ENCODE results near the gene MOCS3.

MOCS3 gene

GRCh38 chr20:50933589-50933988 lies 25.0 kb upstream of the MOCS3 start:
- no peak overlapping the region for H3K9ac ChIP-seq (ENCODE audit: low read length)
- H3K36me3 ChIP-seq (ENCODE audit: insufficient read depth, low read length), result peaks cover 17% of the 10 kb centered on the region
- H3K27me3 ChIP-seq (ENCODE audit: control insufficient read depth in 1 of 2, insufficient read depth in 2 of 2, low read length in 2 of 2), result no peaks in the 10 kb centered on the region
- no peaks in the 10 kb centered on the region for H3K9me3 ChIP-seq (ENCODE audit: low read length)
- H3K27ac ChIP-seq (ENCODE audit: low read depth, low read length), result no peak overlapping the region
- H3K4me1 ChIP-seq (ENCODE audit: insufficient read depth, low read length), result peaks cover 15% of the 10 kb centered on the region
- no peak overlapping the region for H3K4me3 ChIP-seq (ENCODE audit: low read depth in 1 of 2, low read length in 2 of 2)

- Histone ChIP-seq H3K4me1 (ENCODE audit: insufficient read depth, low read length) (no peaks in the 10 kb centered on the region), H3K27me3 (ENCODE audit: control insufficient read depth in 1 of 2, insufficient read depth in 2 of 2, low read length in 2 of 2) (no peaks in the 10 kb centered on the region), H3K4me3 (ENCODE audit: low read depth in 1 of 2, low read length in 2 of 2) (no peak overlapping the region), H3K27ac (ENCODE audit: low read depth, low read length) (no peak overlapping the region), H3K9ac (ENCODE audit: low read length) (no peak overlapping the region), H3K9me3 (ENCODE audit: low read length) (no peaks in the 10 kb centered on the region), H3K36me3 (ENCODE audit: insufficient read depth, low read length) (peaks cover 73% of the 10 kb centered on the region)
Measured at GRCh38 chr20:50943069-50943468, 15.5 kb upstream of the MOCS3 start.

GRCh38 chr20:50948132-50948785 lies 10.4 kb upstream of the MOCS3 start:
- Histone ChIP-seq H3K9ac (ENCODE audit: low read length) (no peak overlapping the region), H3K4me1 (ENCODE audit: insufficient read depth, low read length) (no peaks in the 10 kb centered on the region), H3K4me3 (ENCODE audit: low read depth in 1 of 2, low read length in 2 of 2) (no peak overlapping the region), H3K27me3 (ENCODE audit: control insufficient read depth in 1 of 2, insufficient read depth in 2 of 2, low read length in 2 of 2) (no peaks in the 10 kb centered on the region), H3K27ac (ENCODE audit: low read depth, low read length) (no peak overlapping the region), H3K36me3 (ENCODE audit: insufficient read depth, low read length) (peaks cover 54% of the 10 kb centered on the region), H3K9me3 (ENCODE audit: low read length) (no peaks in the 10 kb centered on the region)

GRCh38 chr20:50953196-50953595 lies 5.4 kb upstream of the MOCS3 start:
- Histone ChIP-seq H3K36me3 (ENCODE audit: insufficient read depth, low read length) (peaks cover 17% of the 10 kb centered on the region), H3K4me3 (ENCODE audit: low read depth in 1 of 2, low read length in 2 of 2) (no peak overlapping the region), H3K27me3 (ENCODE audit: control insufficient read depth in 1 of 2, insufficient read depth in 2 of 2, low read length in 2 of 2) (no peaks in the 10 kb centered on the region), H3K4me1 (ENCODE audit: insufficient read depth, low read length) (peaks cover 15% of the 10 kb centered on the region), H3K9ac (ENCODE audit: low read length) (no peak overlapping the region), H3K27ac (ENCODE audit: low read depth, low read length) (no peak overlapping the region), H3K9me3 (ENCODE audit: low read length) (no peaks in the 10 kb centered on the region)

GRCh38 chr20:50953821-50954220 lies 4.8 kb upstream of the MOCS3 start:
- H3K4me1 ChIP-seq (ENCODE audit: insufficient read depth, low read length), result peaks cover 15% of the 10 kb centered on the region
- H3K4me3 ChIP-seq (ENCODE audit: low read depth in 1 of 2, low read length in 2 of 2), result no peak overlapping the region
- H3K27ac ChIP-seq (ENCODE audit: low read depth, low read length), result no peak overlapping the region
- peaks cover 13% of the 10 kb centered on the region for H3K36me3 ChIP-seq (ENCODE audit: insufficient read depth, low read length)
- no peaks in the 10 kb centered on the region for H3K27me3 ChIP-seq (ENCODE audit: control insufficient read depth in 1 of 2, insufficient read depth in 2 of 2, low read length in 2 of 2)
- H3K9me3 ChIP-seq (ENCODE audit: low read length), result no peaks in the 10 kb centered on the region
- H3K9ac ChIP-seq (ENCODE audit: low read length), result no peak overlapping the region

GRCh38 chr20:50957276-50957675 lies 1.3 kb upstream of the MOCS3 start:
- Histone ChIP-seq H3K4me1 (ENCODE audit: insufficient read depth, low read length) (peaks cover 27% of the 10 kb centered on the region), H3K4me3 (ENCODE audit: low read depth in 1 of 2, low read length in 2 of 2) (peak overlapping the region; percentile 77 to 87), H3K27ac (ENCODE audit: low read depth, low read length) (no peak overlapping the region), H3K9ac (ENCODE audit: low read length) (peak overlapping the region; percentile 96), H3K36me3 (ENCODE audit: insufficient read depth, low read length) (peaks cover 5% of the 10 kb centered on the region), H3K27me3 (ENCODE audit: control insufficient read depth in 1 of 2, insufficient read depth in 2 of 2, low read length in 2 of 2) (no peaks in the 10 kb centered on the region), H3K9me3 (ENCODE audit: low read length) (no peaks in the 10 kb centered on the region)

GRCh38 chr20:50957798-50958614 lies 612 bp upstream of the MOCS3 start, which contains the start of gene DPM1:
Gene DPM1, minus strand, starts transcription at chr20:50958532. Its CDS starts 9 bp downstream, at chr20:50958523.
- peak within 1 kb of the TSS; percentile 92 for H3K27ac ChIP-seq (ENCODE audit: low read depth, low read length)
- H3K4me1 ChIP-seq (ENCODE audit: insufficient read depth, low read length), result peaks cover 27% of the 10 kb centered on the region
- H3K9me3 ChIP-seq (ENCODE audit: low read length), result no peaks in the 10 kb centered on the region
- H3K4me3 ChIP-seq (ENCODE audit: low read depth in 1 of 2, low read length in 2 of 2), result peak within 1 kb of the TSS; percentile 77 to 87
- peaks cover 5% of the 10 kb centered on the region for H3K36me3 ChIP-seq (ENCODE audit: insufficient read depth, low read length)
- H3K27me3 ChIP-seq (ENCODE audit: control insufficient read depth in 1 of 2, insufficient read depth in 2 of 2, low read length in 2 of 2), result no peaks in the 10 kb centered on the region
- H3K9ac ChIP-seq (ENCODE audit: low read length), result peak within 1 kb of the TSS; percentile 96

- Histone ChIP-seq H3K4me1 (ENCODE audit: insufficient read depth, low read length) (peaks cover 27% of the 10 kb centered on the region), H3K27ac (ENCODE audit: low read depth, low read length) (no peak overlapping the region), H3K9me3 (ENCODE audit: low read length) (no peaks in the 10 kb centered on the region), H3K36me3 (ENCODE audit: insufficient read depth, low read length) (peaks cover 5% of the 10 kb centered on the region), H3K27me3 (ENCODE audit: control insufficient read depth in 1 of 2, insufficient read depth in 2 of 2, low read length in 2 of 2) (no peaks in the 10 kb centered on the region), H3K4me3 (ENCODE audit: low read depth in 1 of 2, low read length in 2 of 2) (peak overlapping the region; percentile 77 to 87), H3K9ac (ENCODE audit: low read length) (peak overlapping the region; percentile 96)
Measured at GRCh38 chr20:50959543-50960126, 1.0 kb downstream of the MOCS3 start.

- Histone ChIP-seq H3K27ac (ENCODE audit: low read depth, low read length) (no peak overlapping the region), H3K4me1 (ENCODE audit: insufficient read depth, low read length) (no peaks in the 10 kb centered on the region)
Measured at GRCh38 chr20:50967586-50967985, 9.0 kb downstream of the MOCS3 start.

GRCh38 chr20:50968289-50968688 lies 9.7 kb downstream of the MOCS3 start:
- Histone ChIP-seq H3K36me3 (ENCODE audit: insufficient read depth, low read length) (no peaks in the 10 kb centered on the region), H3K27ac (ENCODE audit: low read depth, low read length) (no peak overlapping the region), H3K27me3 (ENCODE audit: control insufficient read depth in 1 of 2, insufficient read depth in 2 of 2, low read length in 2 of 2) (peaks cover 0 to 4% of the 10 kb centered on the region in 2 donors), H3K4me3 (ENCODE audit: low read depth in 1 of 2, low read length in 2 of 2) (no peak overlapping the region), H3K9me3 (ENCODE audit: low read length) (no peaks in the 10 kb centered on the region), H3K4me1 (ENCODE audit: insufficient read depth, low read length) (no peaks in the 10 kb centered on the region), H3K9ac (ENCODE audit: low read length) (no peak overlapping the region)

More at GRCh38 chr20:50967586-50967985, 9.0 kb downstream of the MOCS3 start:
- Histone ChIP-seq H3K9ac (ENCODE audit: low read length) (no peak overlapping the region), H3K27me3 (ENCODE audit: control insufficient read depth in 1 of 2, insufficient read depth in 2 of 2, low read length in 2 of 2) (peaks cover 0 to 4% of the 10 kb centered on the region in 2 donors), H3K9me3 (ENCODE audit: low read length) (no peaks in the 10 kb centered on the region), H3K4me3 (ENCODE audit: low read depth in 1 of 2, low read length in 2 of 2) (no peak overlapping the region), H3K36me3 (ENCODE audit: insufficient read depth, low read length) (no peaks in the 10 kb centered on the region)

GRCh38 chr20:50969435-50969834 lies 10.8 kb downstream of the MOCS3 start:
- Histone ChIP-seq H3K9me3 (ENCODE audit: low read length) (no peaks in the 10 kb centered on the region), H3K27ac (ENCODE audit: low read depth, low read length) (no peak overlapping the region), H3K9ac (ENCODE audit: low read length) (no peak overlapping the region), H3K36me3 (ENCODE audit: insufficient read depth, low read length) (no peaks in the 10 kb centered on the region), H3K27me3 (ENCODE audit: control insufficient read depth in 1 of 2, insufficient read depth in 2 of 2, low read length in 2 of 2) (peaks cover 0 to 4% of the 10 kb centered on the region in 2 donors), H3K4me3 (ENCODE audit: low read depth in 1 of 2, low read length in 2 of 2) (no peak overlapping the region), H3K4me1 (ENCODE audit: insufficient read depth, low read length) (no peaks in the 10 kb centered on the region)
